HG03175 (cell line): ENCODE data around the gene MALT1.
"Not testable (repeated sequence)": the region's sequence is repeated elsewhere in the genome, so short reads cannot be mapped to it uniquely, and the experiment has no call there.

Experiments
- ATAC-seq: cut with Tn5 transposase; IDR thresholded peaks from one replicate; pipeline ENCODE4 v1.9.1; 2021; ENCODE audit warnings: mild to moderate bottlenecking, moderate library complexity; ENCODE audit not compliant: unreplicated experiment

The MALT1 gene

DNA sequence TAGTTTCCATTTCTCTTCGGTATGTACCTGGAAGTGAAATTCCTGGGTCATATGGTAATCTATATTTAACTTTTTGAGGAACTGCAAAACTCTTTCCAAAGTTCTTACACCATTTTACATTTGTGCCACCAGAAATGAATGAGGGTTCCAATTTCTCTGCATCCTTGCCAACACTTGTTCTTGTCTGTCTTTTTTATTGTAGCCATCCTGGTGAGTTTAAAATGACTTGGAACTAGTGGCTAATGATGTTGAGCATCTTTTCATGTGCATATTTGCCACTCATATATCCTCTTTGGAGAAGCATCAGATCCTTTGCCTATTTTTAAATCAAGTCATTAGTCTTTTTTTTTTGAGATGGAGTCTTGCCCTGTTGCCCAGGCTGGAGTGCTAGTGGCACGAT lies 59.4 kb downstream of the MALT1 start:
- ATAC-seq, result no peak

DNA sequence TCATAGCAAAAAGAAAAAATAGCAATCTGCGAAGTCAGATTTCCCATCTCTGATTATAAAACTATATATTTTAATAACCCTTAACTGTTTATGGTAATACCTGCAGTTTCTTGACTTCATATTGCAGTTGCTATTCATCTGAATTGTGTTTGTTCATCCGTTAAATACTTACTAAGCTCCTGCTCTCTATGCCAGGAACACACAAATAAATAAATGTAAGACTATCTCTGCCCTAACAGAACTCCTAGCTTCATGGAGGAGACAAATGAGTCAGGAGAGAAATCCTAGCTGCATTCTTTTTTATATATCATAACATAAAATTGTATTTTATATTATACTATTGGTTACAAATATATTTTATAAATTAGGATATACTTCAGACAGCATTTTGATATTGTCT lies 61.2 kb downstream of the MALT1 start:
- ATAC-seq, result no peak

- ATAC-seq, result no peak
These were observed 62.6 kb downstream of the MALT1 start for GRCh38 chr18:58733866-58734265.

GRCh38 chr18:58738322-58738721 lies 67.1 kb downstream of the MALT1 start:
- no peak for ATAC-seq

DNA sequence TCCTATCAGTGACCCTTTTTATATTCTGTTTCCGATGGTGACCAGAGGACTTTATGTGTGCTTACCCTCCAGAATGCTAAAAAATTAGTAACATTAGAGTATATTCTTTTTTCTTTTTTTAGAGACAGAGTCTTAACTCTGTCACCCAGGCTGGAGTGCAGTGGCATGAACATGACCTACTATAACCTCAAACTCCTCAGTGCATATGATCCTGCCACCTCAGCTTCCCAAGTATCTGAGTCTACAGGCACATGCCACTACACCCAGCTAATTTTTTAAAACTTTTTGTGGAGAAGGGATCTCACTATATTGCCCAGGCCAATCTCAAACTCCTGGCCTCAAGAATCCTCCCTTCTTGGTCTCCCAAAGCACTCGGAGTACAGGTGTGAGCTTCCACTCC lies 74.6 kb downstream of the MALT1 start:
- ATAC-seq, result no peak

- ATAC-seq, result no peak
These were observed 77.8 kb downstream of the MALT1 start for GRCh38 chr18:58748899-58749595.

- no peak for ATAC-seq
These were observed 82.7 kb downstream of the MALT1 start for GRCh38 chr18:58753976-58754375.

- no peak for ATAC-seq
These were observed 83.3 kb downstream of the MALT1 start for GRCh38 chr18:58754544-58755068.

- no peak for ATAC-seq
These were observed 84.2 kb downstream of the MALT1 start for GRCh38 chr18:58755304-58756010.

DNA sequence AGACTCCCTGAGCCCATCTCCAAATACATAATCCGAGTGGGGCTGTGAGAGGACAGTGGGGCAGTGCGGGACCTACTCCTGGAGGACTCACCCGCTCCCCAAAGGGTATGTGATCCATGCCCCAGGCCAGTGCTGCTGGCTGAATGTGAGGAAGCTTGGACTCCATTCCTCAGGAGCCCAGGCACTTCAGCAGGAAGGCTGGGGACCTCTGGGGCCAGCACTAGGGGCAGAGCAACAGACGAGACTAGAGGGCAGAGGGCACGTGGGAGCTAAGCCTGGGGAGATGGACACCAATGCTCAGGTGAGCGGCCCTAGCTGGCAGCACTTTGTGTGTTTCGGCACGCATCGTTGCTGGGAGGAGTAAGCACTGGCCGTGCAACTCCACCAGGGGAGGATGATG lies 84.9 kb downstream of the MALT1 start:
- no peak for ATAC-seq

GRCh38 chr18:58756596-58757240 lies 85.5 kb downstream of the MALT1 start:
- no peak for ATAC-seq

DNA sequence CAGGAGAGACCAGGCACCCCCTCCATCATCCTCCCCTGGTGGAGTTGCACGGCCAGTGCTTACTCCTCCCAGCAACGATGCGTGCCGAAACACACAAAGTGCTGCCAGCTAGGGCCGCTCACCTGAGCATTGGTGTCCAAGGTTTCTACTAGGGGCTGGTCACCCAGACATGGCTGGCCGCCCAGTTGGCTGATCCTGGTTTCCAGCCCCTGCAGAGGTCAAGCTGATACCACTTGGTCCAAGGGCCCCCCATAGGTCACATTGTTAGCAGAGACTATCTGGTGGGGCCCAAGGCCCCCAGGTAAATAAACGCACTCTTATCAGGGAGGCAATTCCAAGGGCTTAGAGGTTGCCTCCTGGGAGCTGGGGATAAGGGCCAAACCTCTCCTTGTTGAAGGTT lies 86.1 kb downstream of the MALT1 start:
- ATAC-seq, result not testable (repeated sequence)

- ATAC-seq, result no peak
These were observed 86.8 kb downstream of the MALT1 start for GRCh38 chr18:58758046-58758445.

GRCh38 chr18:58758606-58759005 lies 87.3 kb downstream of the MALT1 start:
- ATAC-seq, result no peak

GRCh38 chr18:58761241-58761969 lies 90.1 kb downstream of the MALT1 start:
- ATAC-seq, result peak; percentile 59

GRCh38 chr18:58761970-58762780 lies 90.9 kb downstream of the MALT1 start:
- no peak for ATAC-seq

- ATAC-seq, result no peak
These were observed 91.5 kb downstream of the MALT1 start for GRCh38 chr18:58762781-58763171.

GRCh38 chr18:58766164-58766563 lies 94.9 kb downstream of the MALT1 start:
- no peak for ATAC-seq

- ATAC-seq, result no peak
These were observed 95.7 kb downstream of the MALT1 start for GRCh38 chr18:58766946-58767345.

- peak; percentile 88 for ATAC-seq
These were observed 97.2 kb downstream of the MALT1 start for GRCh38 chr18:58768293-58768974.
